HG02623 (cell line): ENCODE data around the gene EMILIN1.

ENCODE experiments used
- ATAC-seq: cut with Tn5 transposase; IDR thresholded peaks from one replicate; pipeline ENCODE4 v1.9.1; 2021; ENCODE audit warnings: moderate library complexity; ENCODE audit not compliant: unreplicated experiment

Gene EMILIN1

GRCh38 chr2:27078267-27079194 lies at the start of gene EMILIN1:
Gene EMILIN1, plus strand, starts transcription at chr2:27078615. Its CDS starts 451 bp downstream, at chr2:27079066.
- no peak for ATAC-seq

GRCh38 chr2:27029051-27029450 lies 49.4 kb upstream of the EMILIN1 start:
- no peak for ATAC-seq

GRCh38 chr2:27032495-27033252 lies 45.7 kb upstream of the EMILIN1 start, which contains the start of gene TMEM214:
Gene TMEM214, plus strand, starts transcription at chr2:27032965. Its CDS starts 51 bp downstream, at chr2:27033016.
- ATAC-seq, result peak; percentile 88

GRCh38 chr2:27033253-27033852 lies 45.1 kb upstream of the EMILIN1 start:
- ATAC-seq, result no peak

- ATAC-seq, result no peak
Observed at GRCh38 chr2:27038012-27038411, 40.4 kb upstream of the EMILIN1 start.

GRCh38 chr2:27038631-27039339 lies 39.6 kb upstream of the EMILIN1 start:
- no peak for ATAC-seq

- no peak for ATAC-seq
Observed at GRCh38 chr2:27039426-27039825, 39.0 kb upstream of the EMILIN1 start.

GRCh38 chr2:27039871-27040270 lies 38.5 kb upstream of the EMILIN1 start:
- no peak for ATAC-seq

GRCh38 chr2:27040282-27040681 lies 38.1 kb upstream of the EMILIN1 start:
- ATAC-seq, result no peak

- ATAC-seq, result no peak
Observed at GRCh38 chr2:27041752-27042151, 36.7 kb upstream of the EMILIN1 start.

GRCh38 chr2:27042159-27042661 lies 36.2 kb upstream of the EMILIN1 start:
- no peak for ATAC-seq

- no peak for ATAC-seq
Observed at GRCh38 chr2:27042985-27043634, 35.3 kb upstream of the EMILIN1 start.

GRCh38 chr2:27049422-27050280 lies 28.8 kb upstream of the EMILIN1 start:
- ATAC-seq, result no peak

- ATAC-seq, result peak; percentile 44
Observed at GRCh38 chr2:27050281-27050995, 28.0 kb upstream of the EMILIN1 start.

GRCh38 chr2:27050996-27051901 lies 27.2 kb upstream of the EMILIN1 start, which contains the start of gene AGBL5:
Gene AGBL5, plus strand, starts transcription at chr2:27051668. Its CDS starts 1,291 bp downstream, at chr2:27052959.
- peak; percentile 72 for ATAC-seq

GRCh38 chr2:27051902-27052645 lies 26.3 kb upstream of the EMILIN1 start:
- no peak for ATAC-seq

- ATAC-seq, result no peak
Observed at GRCh38 chr2:27053321-27053720, 25.1 kb upstream of the EMILIN1 start.
